Stimulated activated CD8-positive, alpha-beta memory T cell treated with anti-CD3 and anti-CD28 coated beads, Interleukin-15, amount 100 ng/mL, for 48 hours (primary cell): ENCODE data around the gene PALM2AKAP2.

Experiments used
- DNase-seq, 2 donors: peaks; one replicate each; pipeline ENCODE4 v3.0.0-alpha.2; 2020; ENCODE audit warnings: low read depth in 2 of 2

Gene PALM2AKAP2

DNA sequence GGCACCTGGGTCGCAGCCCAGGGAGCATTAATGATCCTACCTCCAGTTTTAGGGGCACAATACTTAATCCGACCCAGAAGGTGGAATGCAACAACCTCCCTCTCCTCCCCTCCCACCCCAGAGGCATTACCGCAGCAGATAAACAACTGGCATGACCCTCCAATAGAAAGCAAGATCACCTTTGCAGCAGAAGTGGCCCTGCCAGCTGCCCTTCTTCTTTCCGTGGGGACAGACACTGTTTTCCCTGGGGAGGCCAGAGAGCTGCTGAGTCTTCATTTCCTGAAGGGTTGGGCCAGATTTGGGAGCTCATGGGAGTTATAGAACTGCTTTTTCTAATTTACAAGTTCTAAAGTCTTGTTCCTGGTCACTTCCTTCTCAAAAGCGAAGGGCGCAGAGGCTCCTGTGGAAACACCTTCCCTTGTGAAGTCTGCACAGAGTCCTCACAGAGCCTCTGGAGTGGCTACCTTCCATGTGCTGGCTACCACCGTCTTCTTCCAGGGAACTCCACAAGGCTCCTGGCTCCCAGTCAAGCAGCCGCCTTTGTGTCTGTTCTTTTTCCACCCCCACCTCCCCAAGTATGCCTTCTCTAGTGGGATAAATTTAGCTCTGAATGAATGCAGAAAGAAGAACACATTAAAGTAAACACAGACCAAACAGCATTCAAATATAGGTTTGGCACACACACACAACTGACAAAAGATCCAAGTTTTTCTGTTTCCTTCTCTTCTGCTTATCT lies 8.0 kb upstream of the PALM2AKAP2 start:
- no peak for DNase-seq

DNA sequence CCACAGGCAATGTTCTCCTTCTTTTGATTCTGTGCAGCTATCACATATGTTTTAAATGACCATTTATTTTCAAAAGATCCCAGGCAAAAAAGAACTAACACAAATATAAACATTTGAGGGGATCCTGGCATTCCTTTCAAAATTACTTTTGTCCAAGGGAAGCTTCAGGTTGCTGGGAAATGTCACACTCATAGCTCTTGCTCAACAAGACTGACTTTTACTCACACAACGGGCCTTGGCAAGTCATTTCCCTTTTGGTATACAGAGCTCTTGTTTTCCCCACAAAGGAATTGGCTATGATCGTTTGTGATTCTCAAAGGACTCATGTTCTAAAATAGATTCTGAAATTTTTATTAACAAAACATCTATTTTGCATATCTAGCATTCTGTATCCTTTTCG lies 4.5 kb upstream of the PALM2AKAP2 start:
- no peak for DNase-seq

DNA sequence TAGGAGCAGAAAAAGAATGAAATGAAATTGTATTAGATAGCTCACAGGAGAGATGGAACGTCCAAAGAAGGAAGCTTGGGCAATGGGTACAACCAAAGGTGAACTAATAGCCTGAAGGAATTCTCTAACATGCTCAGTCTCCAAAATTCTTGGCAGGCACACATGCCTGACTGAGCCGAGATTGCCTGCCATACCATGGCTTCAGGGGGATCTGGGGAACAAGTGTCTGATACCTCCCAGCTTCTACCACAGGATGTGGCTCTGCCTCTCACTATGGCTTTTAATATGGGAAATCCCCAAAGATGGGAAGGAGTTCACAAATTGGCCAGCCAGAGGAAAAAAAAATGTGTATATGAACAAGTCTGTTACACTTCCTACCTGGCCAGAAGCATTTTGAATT lies 3.6 kb upstream of the PALM2AKAP2 start:
- no peak for DNase-seq

DNA sequence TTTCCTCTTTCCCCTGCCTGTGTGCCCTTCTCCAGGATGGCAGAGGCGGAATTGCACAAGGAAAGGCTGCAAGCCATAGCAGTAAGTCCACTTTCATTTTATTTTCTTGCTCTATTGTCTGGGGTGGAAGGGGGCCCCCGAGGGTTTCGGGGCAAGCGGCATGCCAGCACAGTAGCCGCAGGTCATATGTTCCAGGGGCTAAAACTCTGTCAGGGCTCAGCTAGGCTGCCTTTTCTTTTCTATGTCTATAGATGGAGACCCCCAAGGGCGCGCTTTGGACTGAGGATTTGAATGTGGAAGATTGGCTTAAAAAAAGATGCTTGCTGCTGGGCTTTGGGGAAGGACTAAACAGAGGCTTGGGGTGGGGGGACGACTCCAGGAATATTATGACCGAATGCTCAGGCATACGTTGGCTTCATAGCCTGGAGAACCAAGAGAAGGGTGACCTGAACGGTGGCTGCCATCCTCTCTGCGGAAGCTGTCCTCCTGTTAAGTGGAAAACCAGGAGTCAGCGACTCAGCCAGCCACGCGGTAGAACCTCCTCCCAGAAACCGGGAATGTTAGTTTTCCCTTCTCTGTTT lies 545 bp downstream of the PALM2AKAP2 start:
- DNase-seq = no peak

DNA sequence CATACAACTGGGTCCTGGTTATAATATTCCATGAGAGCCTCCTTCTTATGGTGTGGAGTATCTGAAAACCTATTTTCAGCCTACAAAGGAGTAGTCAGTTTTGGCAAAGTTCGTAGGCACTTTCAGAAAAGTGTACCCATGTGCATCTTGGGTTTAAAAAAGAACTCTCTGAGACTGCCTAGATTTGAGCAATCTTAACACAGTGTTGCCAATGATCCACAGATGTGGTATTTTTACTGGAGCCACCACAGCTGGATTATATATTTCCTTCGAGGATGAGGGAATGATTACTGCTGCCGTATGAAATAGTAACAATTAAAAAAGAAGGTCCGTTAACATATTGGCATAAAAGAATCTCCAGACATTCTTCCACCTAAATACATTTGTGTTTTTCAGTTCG lies 1.1 kb downstream of the PALM2AKAP2 start:
- no peak for DNase-seq

DNA sequence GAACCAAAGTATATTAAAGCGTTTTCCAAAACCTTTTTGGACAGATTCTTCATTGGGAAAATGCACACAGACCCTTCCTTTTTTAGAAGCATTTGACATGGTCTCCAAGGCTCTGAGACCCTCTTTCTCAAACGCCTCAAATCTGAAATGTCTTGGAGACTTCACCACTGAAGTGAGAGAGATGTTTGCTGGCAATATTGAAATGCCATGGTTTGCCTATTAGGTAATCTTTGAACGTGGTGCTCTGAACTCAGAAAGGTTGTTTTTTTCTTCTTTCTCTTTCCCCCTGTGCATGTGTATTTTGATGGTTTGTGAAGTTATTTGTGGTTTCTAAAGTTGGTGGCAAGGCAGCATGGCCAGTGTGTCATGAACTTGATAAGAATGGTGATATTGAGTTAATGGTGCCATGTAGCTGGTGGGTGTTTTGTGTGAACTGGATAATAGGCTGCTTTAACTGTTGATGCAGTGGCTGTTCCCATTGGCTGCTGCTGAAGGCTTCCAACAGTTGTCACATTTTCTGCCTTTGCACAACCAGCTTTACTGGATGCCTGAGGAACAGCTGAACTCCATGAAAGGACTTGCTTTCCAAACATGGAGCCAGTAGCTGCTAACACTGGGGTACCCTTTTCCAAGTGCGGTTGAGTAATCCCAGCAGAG lies 1.7 kb downstream of the PALM2AKAP2 start:
- no peak for DNase-seq

DNA sequence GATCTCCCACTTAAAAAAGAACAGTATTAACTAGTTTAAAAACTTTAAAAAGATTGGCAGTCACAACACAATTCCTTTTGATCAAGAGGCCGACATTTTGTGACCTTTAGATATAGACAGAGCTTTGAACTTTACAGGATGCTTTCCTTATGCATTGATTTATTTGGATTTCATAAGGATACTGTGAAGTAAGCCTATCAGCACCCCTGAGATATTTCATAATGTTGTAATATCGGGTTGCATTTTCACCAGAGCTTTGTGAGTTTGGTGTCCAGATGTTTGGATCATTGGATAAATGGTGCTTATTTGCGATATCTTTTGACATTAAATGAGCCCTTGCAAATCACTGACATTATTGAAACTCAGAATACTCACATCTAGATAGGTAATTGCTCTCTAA lies 7.7 kb downstream of the PALM2AKAP2 start:
- no peak for DNase-seq

DNA sequence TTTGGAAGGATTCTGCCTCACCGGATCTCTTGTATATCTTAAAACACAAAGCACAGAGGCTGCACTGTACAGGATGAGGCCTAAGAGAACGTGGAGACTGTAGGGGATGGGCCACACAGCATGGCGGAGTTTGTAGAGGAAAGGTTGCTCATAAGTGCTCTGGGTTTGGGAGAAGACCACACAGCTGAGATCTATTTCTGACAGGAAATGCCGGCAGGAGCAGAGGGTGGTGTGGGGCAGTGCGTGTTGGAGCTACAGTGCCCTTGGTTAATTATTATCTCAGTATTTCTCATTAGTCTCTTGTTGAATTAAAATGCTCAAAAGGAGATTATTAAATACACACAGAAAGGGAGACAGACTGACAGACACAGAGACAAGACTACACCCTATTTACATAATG lies 9.6 kb downstream of the PALM2AKAP2 start:
- DNase-seq = no peak

DNA sequence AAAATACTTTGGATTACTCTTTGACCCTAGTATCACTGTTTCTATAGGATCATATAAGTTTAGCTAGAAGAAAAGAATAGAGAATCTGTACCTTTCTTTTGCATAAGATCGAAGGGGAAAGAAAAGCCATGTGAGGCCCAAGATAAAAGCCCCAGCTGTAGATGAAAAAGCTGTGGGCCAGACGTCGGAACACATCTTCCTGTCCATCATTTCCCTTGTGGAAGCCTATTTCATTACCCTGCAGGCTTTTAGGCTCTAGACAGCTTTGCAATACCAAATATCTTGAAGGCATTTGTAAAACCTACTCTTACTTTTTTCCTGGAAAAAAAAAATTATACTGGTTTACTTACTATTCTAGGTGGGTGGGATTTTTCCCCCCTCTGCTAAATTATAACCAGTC lies 10.0 kb downstream of the PALM2AKAP2 start:
- DNase-seq = no peak

DNA sequence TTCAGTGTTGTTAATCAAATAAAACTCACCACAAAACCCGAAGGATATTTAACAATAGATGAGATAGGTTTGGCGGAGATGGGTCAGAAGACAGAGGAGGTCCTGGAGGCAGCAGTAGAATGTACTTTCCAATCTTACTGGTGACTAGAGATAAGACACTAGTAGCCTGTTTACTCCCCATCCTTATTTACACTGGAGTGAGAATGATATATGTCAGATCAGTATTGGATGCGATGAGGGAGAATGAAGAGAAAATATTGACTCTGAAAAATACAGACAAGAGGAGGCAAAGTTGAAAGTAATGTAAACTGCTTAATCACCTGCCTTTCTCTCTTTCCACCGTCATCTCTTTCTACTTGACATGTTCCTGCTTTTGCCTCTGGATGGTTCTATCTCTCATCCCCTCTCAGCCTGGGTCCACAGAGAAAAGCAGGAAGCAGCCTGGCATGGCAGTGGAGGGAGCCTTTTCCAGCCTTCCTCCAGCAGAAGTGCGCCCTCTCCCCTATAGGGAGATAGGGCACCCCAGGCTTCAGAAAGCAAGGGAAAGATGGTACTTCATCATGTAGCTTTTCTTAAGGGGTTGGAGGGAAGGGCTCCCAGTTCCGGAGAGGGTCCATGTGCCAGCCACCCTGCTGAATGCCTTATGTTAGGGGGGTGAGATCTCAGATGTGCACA lies 11.1 kb downstream of the PALM2AKAP2 start:
- DNase-seq = no peak

DNA sequence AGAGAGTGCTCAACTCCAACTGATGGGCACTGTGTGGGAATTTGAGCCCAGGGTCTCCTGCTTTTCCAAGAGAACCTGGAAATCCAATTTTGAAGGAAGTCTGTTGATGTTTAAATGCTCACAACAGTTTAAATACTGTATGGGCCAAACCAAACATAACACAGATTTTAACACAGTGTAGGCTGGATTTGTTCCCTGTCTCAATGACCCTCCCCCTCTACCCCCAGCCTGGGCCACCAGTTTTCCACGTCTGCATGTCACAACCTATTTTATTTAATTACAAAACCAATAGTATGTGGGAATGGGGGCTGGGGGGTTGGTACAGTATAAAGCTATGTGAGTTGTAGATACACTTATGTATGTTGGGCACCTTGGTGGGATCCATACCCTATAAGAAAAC lies 11.7 kb downstream of the PALM2AKAP2 start:
- no peak for DNase-seq

DNA sequence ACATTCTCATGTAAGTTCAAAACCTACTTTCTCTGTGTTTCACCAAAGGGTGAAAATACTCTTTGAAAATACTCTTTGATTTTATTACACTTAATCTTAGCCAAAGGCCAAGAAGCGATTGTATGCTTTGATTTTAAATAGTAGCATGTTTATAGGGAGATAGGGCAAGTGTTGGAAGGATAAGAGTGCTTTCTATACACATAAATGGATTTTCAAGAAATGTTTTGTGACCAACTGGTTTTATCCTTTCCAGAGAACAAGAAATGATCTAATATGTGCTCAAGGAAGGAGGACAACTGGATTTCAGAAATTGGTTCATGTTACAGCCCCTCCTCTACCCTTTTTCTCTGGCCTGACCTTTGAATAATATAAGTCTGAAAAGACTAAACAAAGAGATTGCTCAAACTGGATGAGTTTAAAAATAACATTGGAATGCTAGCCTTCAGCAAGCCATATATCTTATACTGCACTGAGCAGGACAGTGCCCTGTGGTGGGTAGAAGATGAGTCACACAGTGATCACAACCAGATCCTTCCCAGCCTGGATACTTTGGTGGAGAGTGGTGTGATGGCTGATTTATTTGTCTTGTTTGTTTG lies 13.1 kb downstream of the PALM2AKAP2 start:
- DNase-seq = no peak

DNA sequence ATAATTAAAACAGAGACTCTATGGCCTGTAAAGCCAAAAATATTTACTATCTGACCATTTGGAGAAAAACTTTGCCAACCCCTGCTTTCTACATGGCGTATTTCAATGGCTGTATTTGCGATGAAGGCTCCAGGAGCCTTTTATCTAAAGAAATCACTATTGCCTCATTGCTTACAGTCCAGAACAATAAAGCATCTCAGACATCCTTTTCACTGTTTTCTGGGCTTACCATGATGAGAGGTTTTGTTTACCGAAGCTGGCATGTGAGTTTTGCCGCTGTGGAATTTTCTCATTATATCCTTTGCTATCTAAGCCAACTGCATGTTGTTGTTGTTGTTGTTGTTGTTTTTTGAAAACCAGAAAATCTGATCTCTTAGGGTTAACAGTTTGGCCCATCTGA lies 13.9 kb downstream of the PALM2AKAP2 start:
- no peak for DNase-seq

DNA sequence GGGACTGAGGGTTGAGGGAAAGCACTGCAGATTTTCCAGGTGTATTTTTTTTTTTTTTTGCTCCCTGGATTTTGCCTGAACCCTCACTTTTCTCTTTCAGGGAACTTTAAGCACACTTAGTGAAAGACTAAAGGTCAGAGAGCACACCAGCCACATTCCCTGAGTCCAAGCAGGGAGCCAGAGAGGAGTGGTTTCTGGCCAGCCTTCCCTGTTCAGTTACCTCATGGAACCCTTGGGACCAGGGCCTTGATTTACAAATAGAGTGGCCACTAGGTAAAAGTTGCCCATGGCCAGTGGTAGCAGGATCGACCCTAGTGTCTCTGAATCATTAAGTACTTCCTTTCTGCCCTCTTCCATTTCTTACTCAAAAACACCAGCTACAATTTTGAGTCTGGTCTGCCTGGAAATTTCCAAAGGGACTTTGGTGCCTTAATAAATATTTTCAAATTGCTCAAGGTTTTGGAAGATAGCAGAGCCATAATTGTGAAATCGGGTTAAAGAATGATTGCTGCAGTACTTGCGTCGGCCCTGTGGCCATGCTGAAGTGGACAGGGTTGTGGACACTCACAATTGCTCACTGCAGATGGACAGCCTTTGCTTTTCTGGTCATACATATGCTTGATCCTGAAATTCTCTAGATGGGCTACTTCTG lies 14.5 kb downstream of the PALM2AKAP2 start:
- no peak for DNase-seq

DNA sequence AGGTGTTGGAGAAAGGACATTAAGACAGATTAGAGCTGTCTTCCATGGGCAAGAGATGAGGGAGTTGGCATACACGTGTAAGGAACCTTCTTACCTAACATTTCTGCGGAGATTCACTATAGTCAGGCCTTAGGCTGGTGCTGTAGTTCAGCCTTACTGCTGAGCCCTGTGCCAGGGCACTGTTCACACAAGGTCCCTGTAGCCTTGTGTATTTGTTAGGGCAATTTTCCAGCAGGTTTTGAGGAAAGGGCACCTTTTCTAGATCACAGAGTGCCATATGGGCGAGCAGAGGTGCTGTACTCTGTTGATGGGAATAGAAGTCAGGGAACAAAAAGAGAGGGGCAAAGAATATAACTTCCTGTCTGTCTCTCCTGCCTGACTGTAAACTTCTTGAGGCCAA lies 15.6 kb downstream of the PALM2AKAP2 start:
- no peak for DNase-seq

DNA sequence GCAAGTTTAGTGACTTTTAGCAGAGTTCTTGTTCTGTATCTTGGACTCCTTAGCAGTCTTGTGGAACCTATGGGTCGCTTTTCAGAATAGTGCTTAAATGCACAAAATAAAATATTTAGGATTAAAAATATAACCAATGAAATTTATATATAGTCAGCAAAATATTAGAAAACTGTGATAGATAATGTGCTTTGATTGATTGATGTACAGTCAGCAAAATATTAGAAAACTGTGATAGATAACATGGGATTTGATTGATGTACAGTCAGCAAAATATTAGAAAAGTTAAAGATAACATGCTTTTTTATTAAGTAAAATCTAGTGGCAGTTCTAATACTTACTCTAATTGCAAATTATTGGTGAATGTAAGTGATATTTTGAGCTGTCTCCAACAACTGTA lies 16.1 kb downstream of the PALM2AKAP2 start:
- DNase-seq = no peak

DNA sequence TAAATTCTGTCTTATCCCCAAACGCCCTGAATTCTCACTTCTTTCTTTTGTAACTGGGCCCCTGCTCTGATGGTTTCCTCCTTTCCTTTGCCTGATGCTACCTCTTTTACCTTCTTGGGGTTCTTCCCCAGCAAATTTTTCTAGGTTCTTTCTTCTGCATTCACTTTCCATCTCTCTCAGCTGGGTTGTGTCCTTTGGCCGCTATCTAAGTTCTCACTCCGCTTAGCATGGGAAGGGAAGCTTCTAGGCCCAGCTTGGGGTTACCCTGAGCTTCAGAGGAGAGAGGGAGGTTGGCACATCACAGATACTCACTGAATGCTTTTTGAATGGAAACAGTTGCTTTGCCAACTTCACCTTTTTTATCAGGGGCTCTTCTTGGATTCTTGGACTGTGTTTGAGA lies 17.0 kb downstream of the PALM2AKAP2 start:
- no peak for DNase-seq

DNA sequence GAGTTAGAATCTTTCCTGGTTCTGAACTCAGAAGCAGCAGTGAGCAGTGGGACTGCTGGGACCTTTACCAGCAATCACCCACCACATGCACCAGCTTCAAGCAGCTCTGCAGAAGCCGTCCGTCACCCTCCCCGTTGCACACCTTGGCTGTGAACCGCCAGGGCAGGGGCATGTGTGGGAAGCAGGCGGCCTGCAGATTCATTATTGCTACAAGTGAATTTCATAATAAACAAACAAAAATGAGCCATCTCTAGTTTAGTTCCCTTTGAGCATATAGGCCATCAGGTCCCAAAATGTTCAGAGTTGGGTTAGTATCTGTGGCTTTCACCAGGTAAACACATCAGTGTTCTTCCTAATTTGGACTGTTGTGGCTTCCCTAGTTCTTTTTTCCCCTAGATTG lies 17.5 kb downstream of the PALM2AKAP2 start:
- DNase-seq = no peak

DNA sequence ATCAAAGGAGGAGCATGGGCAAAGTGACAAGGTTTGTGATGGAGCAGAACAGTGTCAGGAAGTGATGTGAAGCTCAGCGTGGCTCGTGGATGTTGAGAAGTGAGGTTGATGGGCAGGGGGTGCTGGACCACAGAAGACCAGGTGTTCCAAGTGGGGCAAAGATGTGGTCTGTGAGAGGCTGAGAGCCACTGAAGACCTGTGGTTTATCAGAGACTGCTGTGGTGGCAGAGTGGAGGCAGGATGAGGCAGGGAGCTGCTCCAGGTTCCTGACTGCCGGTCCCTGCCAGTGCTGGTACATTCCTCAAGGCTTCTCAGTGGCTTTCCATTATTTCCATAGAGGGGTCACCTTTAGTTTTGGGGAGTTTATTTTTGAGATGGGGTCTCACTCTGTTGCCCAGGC lies 19.1 kb downstream of the PALM2AKAP2 start:
- no peak for DNase-seq

DNA sequence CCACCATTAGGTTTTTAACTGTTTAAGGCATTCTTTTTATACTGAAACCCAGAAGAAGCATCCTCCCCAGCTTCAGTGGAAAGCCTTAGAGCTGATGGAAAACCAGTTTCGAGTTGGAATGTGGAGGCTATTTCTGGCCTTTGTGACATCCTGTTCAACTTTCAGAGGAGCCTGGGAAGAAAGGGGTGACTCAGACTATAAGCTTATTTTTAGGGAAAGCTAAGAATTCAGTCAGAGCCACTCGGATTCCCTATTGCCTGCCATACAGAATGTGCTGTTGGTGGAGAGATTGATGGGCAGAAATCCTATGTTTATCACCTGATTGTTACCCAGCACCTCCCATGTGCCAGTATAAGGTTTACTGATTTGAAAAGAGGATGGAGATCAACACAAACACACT lies 19.8 kb downstream of the PALM2AKAP2 start:
- DNase-seq = no peak

DNA sequence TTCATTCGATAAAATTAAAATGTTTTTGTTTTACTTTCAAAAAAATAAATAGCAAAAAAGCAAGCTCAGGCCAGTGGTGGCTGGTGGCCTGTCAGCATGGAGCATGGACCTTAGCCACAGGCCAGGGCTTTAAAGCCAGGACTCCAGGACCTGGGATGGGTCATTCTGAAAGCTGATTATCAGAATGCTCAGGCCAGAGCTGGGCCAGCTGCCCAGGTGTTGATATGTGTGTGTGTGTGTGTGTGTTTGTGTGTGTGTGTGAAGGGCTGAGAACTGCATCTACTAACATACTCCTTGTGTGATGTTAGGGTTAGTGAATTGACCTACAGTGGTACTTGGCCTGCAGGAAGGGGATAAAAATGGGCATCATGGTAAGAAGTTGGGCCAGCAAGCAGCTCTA lies 21.5 kb downstream of the PALM2AKAP2 start:
- no peak for DNase-seq

DNA sequence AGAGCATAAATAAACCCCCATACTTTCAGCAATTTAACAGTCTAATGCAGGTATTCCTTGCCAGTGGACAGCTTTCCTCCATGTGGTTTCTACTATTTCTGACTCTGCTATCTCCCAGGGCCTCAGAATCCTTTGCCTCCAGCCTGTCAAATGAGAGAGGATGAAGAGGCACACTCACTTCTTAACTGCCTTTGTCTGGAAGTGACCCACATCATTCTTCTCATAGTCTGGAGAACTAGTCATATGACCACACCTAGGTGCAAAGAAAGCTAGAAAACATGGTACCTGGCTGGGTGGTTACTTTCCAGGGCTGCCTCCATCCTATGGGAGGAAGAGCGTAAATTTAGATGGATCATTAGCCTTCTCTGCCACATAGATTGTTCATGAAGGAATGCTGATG lies 22.5 kb downstream of the PALM2AKAP2 start:
- DNase-seq = no peak
